Measurements from ENCODE around the gene ASZ1.

ASZ1 gene

GRCh38 chr7:117333168-117333567 is 94.1 kb downstream of the ASZ1 start:
- no peak for DNase-seq

DNA sequence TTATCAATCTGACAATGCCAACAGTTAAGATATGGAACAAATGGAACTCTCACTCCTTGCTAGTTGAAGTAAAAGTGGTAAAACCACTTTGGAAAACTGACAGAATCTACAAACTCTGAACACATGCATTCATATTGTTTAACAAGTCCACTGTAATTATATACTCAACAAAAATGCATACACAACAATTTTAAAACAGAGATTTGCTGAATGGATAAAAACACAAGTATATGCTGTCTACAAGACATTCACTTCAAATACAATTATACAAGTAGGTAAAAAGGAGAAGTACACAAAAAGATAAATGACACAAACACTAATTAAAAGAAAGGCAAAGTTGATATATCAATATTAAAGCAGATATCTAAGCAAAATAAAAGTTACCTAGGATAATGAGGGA is 95.3 kb downstream of the ASZ1 start:
- no peak for DNase-seq

DNA sequence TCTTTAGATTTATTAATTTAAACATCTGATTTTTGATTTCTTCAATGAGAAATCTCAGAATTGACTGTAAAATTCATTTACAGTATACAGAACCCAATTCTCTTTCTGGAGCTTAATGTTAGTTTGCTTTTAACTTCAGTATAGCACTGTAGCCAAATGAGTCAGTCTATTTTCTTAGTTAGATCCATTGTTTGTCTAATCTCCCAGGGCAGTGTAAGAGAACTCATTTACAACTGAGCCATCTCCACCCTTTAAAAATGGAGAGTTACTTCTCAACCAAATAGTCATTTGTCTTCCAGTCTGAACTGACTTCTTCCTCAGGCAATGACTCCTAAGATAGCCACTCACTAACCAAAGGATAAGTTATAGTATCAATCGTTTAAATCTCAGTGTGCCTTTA is 101.5 kb downstream of the ASZ1 start:
- DNase-seq: no peak

DNA sequence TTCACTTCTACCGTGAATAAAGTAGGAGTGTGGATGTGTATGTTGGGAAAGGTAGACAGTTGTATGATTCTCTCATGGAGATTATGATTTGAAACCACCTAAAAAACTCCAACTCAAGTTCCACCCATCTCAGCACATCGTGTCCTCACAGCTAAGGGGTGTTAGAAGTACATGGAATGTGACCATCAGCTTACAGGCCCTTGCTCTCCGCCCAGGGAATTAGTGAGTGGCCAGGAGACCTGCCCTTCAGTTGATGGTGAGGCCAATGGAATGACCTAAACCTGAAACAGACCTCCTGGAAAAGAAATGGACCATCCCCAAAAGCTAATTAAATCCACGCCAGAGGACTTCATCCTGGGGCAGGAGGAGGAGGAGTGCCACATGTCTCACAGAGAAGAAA is 102.3 kb downstream of the ASZ1 start:
- no peak for DNase-seq

- no peak for DNase-seq
Measured at GRCh38 chr7:117323851-117324711, 103.2 kb downstream of the ASZ1 start.

DNA sequence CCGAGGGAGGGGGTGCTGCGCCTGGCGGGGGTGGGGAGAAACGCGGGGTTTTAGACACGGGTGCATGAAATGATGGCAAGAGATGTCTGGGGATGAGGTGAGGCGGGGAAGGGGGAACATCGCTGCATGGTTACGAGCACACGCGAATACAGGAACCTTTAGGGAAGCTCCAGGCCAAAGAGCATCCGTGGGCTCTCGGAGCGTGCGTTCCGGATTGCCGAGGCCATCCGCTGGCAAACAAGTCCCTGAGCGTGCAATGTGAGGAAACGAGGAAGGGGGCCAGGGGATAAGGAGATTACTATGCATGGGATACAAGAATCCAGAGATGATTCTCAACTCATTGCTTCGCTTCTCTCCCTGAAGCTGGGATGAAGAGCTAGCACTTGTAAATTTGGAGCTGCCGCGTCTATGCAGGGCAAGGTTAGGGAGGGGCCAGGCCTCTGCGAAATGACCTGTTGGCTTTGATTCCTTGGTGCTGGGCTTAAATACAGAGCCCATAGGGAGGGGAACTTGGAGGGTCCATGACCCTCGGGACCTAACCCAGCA is 103.9 kb downstream of the ASZ1 start:
- DNase-seq: no peak

GRCh38 chr7:117322741-117323304 is 104.5 kb downstream of the ASZ1 start, which contains the start of gene WNT2:
TSS of gene WNT2 (minus strand) at chr7:117323058. CDS start at chr7:117322989, 69 bp downstream.
- DNase-seq: no peak

DNA sequence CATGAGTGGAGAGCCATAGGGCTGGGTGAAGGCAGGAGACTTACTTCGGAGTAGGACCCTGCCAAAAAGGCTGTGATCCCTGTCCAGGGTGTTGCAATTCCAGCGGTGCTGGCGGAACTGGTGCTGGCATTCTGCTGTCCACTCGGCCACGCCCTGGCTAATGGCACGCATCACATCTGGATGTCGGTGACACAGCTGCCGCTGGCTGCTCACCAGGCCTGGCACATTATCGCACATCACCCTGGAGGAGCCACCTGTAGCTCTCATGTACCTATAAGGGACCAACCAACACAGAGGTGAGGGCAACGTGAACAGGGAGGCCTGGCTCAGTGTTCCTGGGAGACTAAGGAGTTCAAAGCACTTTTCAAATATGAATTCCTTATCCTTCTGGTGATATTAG is 106.8 kb downstream of the ASZ1 start:
- no peak for DNase-seq

DNA sequence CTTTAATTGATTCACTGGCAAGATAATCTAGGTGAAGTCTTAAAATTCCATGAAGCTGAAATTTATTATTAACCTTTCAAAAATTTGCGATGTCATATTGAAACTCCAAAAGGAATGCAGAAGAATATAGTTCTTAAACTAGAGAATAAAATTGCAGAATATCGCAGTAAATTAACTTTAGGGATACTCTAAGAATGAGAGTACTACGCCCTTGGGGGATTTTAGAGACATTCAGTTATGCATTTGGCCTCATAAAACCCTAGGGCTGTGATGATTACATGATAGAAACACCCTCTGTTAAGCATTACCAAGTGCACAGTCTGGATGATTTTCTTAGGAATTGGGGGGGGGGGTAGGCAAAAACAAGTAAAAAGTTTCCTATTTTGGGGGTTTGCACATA is 108.1 kb downstream of the ASZ1 start:
- DNase-seq: no peak

- no peak for DNase-seq
Measured at GRCh38 chr7:117313582-117313981, 113.7 kb downstream of the ASZ1 start.
